ENCODE measurements around the gene ZDHHC17. TPM values are rescaled to one million over a fixed set of nuclear protein-coding genes. Genes with fewer than 3 reads are reported as not detected.

ZDHHC17 gene
- total and polyA plus RNA-seq, 2 donors from 2014 or later, result 7.7 to 39.5 TPM

GRCh38 chr12:76896274-76896673 is 132.4 kb downstream of the ZDHHC17 start:
- Histone ChIP-seq H3K4me3 (ENCODE audit: low read length in 3 of 3) (no peak overlapping the region), H3K27ac (ENCODE audit: low read depth in 2 of 2, low read length in 2 of 2) (no peak overlapping the region), H3K9me3 (ENCODE audit: control insufficient read depth in 2 of 3, insufficient read depth in 1 of 3, low read length in 3 of 3) (peaks cover 0 to 3% (median 0%) of the 10 kb centered on the region in 3 donors), H3K4me1 (ENCODE audit: control insufficient read depth in 2 of 3, insufficient read depth in 2 of 3, low read depth in 1 of 3, low read length in 3 of 3) (no peaks in the 10 kb centered on the region), H3K9ac (ENCODE audit: low read length in 3 of 3) (no peak overlapping the region), H3K27me3 (ENCODE audit: control insufficient read depth, insufficient read depth, low read length) (no peaks in the 10 kb centered on the region), H3K36me3 (ENCODE audit: control insufficient read depth in 2 of 3, insufficient read depth in 3 of 3, low read length in 3 of 3) (no peaks in the 10 kb centered on the region)
- DNase-seq (no peak), FAIRE-seq (no peak)
- intact Hi-C loops (cut with DNase I), result no loop called here
- no peak for TF ChIP-seq CTCF (IDR thresholded peaks at IDR 0.05; ENCODE audit: borderline replicate concordance, extremely low read depth, insufficient read depth)

- peaks cover 0 to 3% (median 0%) of the 10 kb centered on the region in 3 donors for H3K9me3 ChIP-seq (ENCODE audit: control insufficient read depth in 2 of 3, insufficient read depth in 1 of 3, low read length in 3 of 3)
- no peaks in the 10 kb centered on the region for H3K27me3 ChIP-seq (ENCODE audit: control insufficient read depth, insufficient read depth, low read length)
- peak in 2 of 5 donors; percentile 52 to 81 for DNase-seq
- no peak overlapping the region for H3K27ac ChIP-seq (ENCODE audit: low read depth in 2 of 2, low read length in 2 of 2)
- H3K4me3 ChIP-seq (ENCODE audit: low read length in 3 of 3), result no peak overlapping the region
- TF ChIP-seq CTCF (IDR thresholded peaks at IDR 0.05; ENCODE audit: borderline replicate concordance, extremely low read depth, insufficient read depth), result no peak
- no peaks in the 10 kb centered on the region for H3K4me1 ChIP-seq (ENCODE audit: control insufficient read depth in 2 of 3, insufficient read depth in 2 of 3, low read depth in 1 of 3, low read length in 3 of 3)
- no peaks in the 10 kb centered on the region for H3K36me3 ChIP-seq (ENCODE audit: control insufficient read depth in 2 of 3, insufficient read depth in 3 of 3, low read length in 3 of 3)
- H3K9ac ChIP-seq (ENCODE audit: low read length in 3 of 3), result no peak overlapping the region
- intact Hi-C loops (cut with DNase I), result no loop called here
- no peak for FAIRE-seq
Observed at GRCh38 chr12:76898442-76898841, 134.5 kb downstream of the ZDHHC17 start.

- no peak overlapping the region for H3K27ac ChIP-seq (ENCODE audit: low read depth in 2 of 2, low read length in 2 of 2)
- H3K9ac ChIP-seq (ENCODE audit: low read length in 3 of 3), result no peak overlapping the region
- H3K27me3 ChIP-seq (ENCODE audit: control insufficient read depth, insufficient read depth, low read length), result no peaks in the 10 kb centered on the region
- peaks cover 0 to under 1% (median 0%) of the 10 kb centered on the region in 3 donors for H3K9me3 ChIP-seq (ENCODE audit: control insufficient read depth in 2 of 3, insufficient read depth in 1 of 3, low read length in 3 of 3)
- no peaks in the 10 kb centered on the region for H3K4me1 ChIP-seq (ENCODE audit: control insufficient read depth in 2 of 3, insufficient read depth in 2 of 3, low read depth in 1 of 3, low read length in 3 of 3)
- TF ChIP-seq CTCF (IDR thresholded peaks at IDR 0.05; ENCODE audit: borderline replicate concordance, extremely low read depth, insufficient read depth), result no peak
- intact Hi-C loops (cut with DNase I), result no loop called here
- H3K36me3 ChIP-seq (ENCODE audit: control insufficient read depth in 2 of 3, insufficient read depth in 3 of 3, low read length in 3 of 3), result no peaks in the 10 kb centered on the region
- no peak for FAIRE-seq
- no peak overlapping the region for H3K4me3 ChIP-seq (ENCODE audit: low read length in 3 of 3)
- no peak for DNase-seq
Observed at GRCh38 chr12:76899522-76899921, 135.6 kb downstream of the ZDHHC17 start.
